Measurements from ENCODE around the gene UBD.

GRCh38 chr6:29598172-29598747, 38.7 kb upstream of the UBD start:
- TF ChIP-seq POLR2AphosphoS5 (IDR thresholded peaks at IDR 0.05; ENCODE audit: low read depth) (no peak), CTCF (IDR thresholded peaks at IDR 0.05; ENCODE audit: insufficient read depth, low read length) (no peak)
